Stimulated activated CD8-positive, alpha-beta memory T cell treated with anti-CD3 and anti-CD28 coated beads, Interleukin-7, amount 100 ng/mL, for 48 hours (primary cell): ENCODE data around the gene MBTD1.

Source experiments
- DNase-seq, 2 donors: peaks; one replicate each; pipeline ENCODE4 v3.0.0-alpha.2; 2020; ENCODE audit warnings: low read depth in 1 of 2; ENCODE audit errors: extremely low read depth in 1 of 2

Gene MBTD1

DNA sequence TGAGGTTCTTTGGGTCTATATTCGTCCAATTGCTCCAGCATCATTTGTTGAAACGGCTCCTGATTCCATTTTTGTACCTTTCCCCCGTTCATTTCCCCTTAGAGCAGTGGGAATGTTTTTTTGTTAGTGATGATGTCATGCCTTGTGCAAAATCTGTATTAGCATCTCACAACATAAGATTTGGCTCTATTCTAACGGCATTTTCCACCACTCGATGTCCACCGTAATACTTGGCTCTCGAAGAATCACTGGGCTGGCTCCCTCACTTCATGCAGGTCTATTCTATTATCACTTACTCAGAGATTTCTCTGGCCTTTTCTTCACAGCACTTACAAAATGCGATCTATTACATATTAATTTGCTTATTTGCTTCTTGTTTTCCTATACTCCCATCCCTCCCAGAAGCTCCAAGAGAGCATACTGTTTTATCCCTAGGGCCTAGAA, 107.1 kb downstream of the MBTD1 start:
- DNase-seq, result no peak

GRCh38 chr17:51150932-51151331, 108.9 kb downstream of the MBTD1 start:
- DNase-seq, result no peak

GRCh38 chr17:51149163-51149562, 110.7 kb downstream of the MBTD1 start:
- no peak for DNase-seq

- DNase-seq, result no peak
Measured at GRCh38 chr17:51147650-51148049, 112.2 kb downstream of the MBTD1 start.

DNA sequence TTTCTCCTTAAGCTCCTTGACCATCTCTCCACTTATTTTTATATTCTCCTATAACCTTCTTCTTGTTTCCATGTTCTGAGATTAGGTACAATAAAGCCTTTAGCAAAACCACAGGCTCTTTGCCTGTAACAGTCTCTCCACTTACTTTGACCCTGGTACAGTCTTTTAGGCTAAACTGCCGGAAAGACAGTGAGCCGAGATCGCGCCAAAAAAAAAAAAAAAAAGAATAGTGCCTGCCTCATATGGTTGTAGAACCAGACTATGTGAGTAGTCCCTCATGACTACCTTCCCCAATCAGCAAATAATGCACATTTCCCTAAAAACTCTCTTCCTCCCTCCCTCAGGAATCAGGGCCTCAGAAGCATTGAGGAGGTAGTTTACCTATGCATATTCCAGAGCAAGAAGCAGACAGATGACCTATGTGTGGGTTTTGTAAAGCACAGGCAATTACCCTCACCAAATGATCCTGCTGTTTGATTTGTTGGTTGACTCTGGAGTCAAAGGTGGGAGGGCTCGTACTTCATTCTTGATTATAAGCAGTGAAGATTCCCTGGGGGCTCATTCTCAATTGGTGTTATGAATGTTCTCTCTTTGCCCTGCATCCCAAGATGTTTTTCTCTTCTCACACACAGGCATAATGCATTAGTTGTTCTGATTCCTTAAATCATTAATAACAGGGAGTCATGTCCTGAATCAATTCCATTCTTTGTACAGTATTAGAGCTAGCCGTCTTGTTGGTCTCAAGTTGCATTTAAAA, 115.4 kb downstream of the MBTD1 start:
- no peak for DNase-seq

GRCh38 chr17:51142597-51142996, 117.3 kb downstream of the MBTD1 start:
- DNase-seq, result no peak

DNA sequence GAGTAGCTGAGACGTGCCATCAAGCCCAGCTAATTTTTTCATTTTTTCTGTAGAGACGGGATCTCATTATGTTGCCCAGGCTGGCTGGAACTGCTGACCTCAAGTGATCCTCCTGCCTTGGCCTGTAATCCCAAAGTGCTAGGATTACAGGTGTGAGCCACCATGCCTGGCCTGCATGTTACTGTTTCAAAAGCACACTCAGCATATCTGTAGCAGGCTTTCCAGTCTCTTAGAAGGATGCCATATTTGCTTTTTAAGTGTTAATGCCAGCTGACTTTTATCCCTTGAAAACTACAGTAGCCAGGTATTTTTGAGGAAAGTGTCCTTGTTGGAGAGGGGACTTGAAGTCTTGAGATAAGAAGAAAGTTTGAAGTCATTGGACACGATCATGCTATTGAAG, 123.9 kb downstream of the MBTD1 start:
- DNase-seq, result no peak

- no peak for DNase-seq
Measured at GRCh38 chr17:51133365-51133764, 126.5 kb downstream of the MBTD1 start.

GRCh38 chr17:51132964-51133319, 126.9 kb downstream of the MBTD1 start:
- DNase-seq, result no peak

- DNase-seq, result no peak
Measured at GRCh38 chr17:51128076-51128475, 131.8 kb downstream of the MBTD1 start.
